Epithelial cell of prostate (primary cell): ENCODE results near the gene DDX17.

Source experiments
- DNase-seq: peaks from one replicate; pipeline ENCODE4 v3.0.0-alpha.2; 2011; ENCODE audit warnings: low read depth, low spot score
- H3K27ac ChIP-seq: fragments of 450-650 bp; 2 replicates; pipeline ENCODE4 v1.5.1; 2017; ENCODE audit warnings: mild to moderate bottlenecking

The DDX17 gene

DNA sequence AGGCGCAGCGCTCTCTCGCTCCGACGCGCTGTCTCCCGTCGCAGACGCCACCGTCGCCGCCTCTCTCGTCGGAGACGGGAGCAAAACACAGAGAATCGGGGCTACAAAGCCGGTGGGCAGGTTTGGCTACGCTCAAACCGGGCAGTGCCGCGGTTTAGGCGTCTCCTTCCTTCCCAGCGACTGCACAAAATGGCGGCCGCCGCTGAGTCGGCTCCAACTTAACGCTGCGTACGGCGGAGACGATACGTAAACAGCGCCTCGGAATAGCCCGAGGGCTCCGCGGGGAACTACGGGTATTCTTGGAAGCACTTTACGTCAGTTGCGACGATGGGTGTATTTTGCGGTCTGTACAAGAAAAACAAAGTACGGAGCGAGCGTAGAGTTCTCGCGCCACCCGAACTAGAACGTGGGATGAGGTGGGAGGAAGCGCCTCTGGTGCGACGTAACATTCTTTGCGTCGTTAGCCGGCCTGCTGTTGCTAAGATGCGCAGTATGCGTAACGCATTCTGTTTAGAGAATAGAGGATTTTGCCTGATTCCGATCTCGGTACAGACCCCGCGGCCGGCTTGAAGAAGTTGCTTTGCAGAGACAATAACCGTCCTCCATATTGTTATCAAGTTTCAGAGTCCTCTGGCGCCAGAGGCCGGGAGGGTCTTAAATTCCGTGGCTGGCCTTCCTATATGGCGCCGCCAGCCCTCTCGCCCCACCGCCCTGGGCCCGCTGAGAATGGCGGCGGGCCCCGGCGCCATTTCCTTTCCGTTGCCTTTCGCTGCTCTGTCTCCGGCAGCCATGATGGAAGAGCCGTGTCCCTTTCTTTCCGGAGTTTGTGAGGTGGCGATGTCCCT is at the start of gene DDX17:
Gene DDX17, minus strand, starts transcription at position 194 of the 845 bp plus-strand sequence.
- DNase-seq = peak; percentile 78
- H3K27ac ChIP-seq = peak within 1 kb of the TSS; percentile 95

DNA sequence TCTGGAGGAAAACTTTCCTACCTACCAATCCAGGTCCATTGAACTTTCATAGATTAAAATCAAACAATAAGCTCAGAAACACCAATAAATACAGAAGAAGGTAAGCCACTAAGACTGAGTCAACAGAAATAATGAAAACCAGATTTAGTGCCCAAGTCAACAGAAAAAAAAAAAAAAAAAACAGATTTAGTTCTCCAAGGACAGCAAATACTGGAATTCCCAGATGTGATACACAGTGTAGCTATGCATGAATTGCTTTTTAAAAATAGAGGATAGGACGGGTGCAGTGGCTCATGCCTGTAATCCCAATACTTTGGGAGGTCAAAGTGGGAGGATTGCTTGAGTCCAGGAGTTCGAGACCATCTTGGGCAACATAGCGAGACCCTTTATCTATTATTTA is 48.2 kb upstream of the DDX17 start:
- DNase-seq = no peak
- no peak overlapping the region for H3K27ac ChIP-seq

DNA sequence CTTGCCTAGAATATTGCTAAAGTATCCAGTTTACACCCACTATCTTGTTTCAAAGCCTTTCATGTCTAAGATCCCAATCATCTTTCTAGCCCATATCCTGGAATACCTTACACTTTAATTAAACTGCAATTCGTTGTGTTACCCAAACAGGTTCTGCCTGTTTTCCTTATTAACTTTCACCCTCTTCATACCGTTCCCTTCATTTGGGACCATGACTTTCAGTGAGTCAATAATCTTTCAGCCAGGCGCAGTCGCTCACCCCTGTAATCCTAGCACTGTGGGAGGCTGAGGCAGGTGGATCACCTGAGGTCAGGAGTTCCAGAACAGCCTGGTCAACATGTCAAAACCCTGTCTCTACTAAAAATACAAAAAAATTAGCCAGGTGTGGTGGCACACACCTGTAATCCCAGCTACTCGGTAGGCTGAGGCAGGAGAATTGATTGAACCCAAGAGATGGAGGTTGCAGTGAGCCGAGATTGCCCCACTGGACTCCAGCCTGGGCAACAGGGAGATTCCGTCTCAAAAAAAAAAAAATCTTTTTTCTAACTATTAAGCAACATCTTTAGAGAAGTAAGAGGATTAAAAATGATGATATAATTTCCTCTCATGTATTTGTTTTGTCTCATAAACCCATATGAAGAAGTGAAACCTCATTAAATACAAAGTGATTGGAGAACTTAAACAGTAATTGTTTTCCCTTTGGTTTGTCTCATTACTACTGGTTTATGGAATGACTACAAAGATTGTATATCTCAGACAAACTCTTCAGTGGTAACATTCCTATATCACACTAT is 43.2 kb upstream of the DDX17 start:
- DNase-seq = peak; percentile 36
- H3K27ac ChIP-seq = no peak overlapping the region

DNA sequence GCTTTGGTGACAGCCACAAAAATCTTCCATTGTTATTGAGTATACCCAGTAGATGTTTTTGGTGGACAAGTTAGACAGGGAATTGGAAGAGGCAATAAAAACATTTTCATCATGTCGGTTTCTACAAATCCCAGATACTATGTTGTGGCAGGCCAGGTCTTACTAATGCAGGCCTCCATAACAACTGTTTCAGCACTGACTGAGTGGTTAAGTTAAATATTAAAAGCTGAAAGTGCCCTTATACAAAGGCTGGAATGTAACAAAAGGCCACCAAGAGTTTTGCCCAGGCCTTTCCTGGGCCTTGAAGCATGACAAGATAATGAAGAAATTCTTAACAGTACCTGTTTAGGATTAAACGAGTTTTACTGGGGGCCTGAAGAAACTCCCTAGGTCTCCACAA is 34.6 kb upstream of the DDX17 start:
- no peak for DNase-seq

DNA sequence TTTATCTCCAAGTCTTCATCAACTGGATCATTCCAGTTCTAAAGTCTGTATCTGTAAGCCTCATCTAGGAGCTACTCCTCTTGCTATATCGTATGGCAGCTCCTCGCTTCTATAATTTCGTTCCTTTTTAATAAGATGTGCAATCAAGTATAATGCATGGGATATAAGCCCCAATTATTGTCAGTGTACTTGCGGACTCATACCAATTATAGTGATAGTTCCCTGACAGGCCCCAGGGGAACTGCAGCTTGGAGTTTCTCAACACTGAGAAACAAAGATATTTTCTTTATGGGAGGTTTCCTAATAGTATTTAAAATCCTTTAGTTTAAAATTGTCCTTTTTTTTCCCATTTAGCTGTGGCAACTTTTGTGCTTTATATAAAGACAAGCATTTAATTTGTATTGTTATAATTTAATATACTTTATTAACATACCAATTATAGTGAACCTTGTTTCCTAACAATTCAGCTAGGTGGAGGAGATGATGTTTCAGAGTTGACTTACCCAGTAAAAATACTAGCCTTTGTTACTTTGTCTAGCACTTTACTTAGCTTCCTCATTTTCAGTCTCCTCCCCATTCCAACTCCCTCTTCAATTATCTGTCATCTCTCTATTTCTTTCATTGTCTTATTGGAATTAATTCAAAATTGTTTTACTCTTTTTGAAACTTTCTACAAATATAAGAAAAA is 25.3 kb upstream of the DDX17 start:
- DNase-seq = no peak
- no peak overlapping the region for H3K27ac ChIP-seq

More for the DNA sequence above, 34.6 kb upstream of the DDX17 start:
- no peak overlapping the region for H3K27ac ChIP-seq

DNA sequence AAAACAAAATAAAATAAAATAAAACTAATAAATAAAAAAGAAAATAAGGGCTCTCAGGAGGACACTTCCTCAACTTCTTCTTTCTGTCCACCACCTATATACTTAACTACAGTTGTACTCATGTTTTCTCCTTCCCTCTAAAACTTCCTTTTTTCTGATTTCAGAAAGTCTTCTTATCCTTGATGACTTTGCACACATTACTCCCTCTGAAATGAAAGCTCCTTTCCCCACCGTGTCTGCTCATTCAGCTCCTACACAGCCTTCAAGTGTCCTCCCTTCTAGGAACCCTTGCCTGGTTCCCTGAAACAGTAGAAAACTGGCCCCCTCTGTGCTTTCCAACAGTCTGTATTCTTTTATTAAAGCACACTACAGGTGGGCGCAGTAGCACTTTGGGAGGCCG is 18.3 kb upstream of the DDX17 start:
- DNase-seq = no peak
- no peak overlapping the region for H3K27ac ChIP-seq

DNA sequence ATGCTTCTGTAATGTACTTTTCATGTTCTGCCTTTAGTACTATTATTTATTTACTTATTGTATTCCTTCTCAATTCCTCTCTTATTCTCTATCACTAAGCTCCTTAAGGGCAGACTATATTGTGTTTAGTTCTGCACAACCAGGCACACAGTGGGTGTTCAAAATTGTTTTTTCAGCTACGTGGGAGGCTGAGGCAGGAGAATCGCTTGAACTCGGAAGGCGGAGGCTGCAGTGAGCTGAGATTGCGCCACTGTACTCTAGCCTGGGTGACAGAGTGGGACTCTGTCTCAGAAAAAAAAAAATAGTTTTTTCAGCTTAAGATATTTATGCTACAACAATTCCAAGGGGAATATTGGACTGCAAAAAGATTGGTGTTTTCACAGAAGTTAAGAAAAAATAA is 17.4 kb upstream of the DDX17 start:
- no peak overlapping the region for H3K27ac ChIP-seq
- no peak for DNase-seq

DNA sequence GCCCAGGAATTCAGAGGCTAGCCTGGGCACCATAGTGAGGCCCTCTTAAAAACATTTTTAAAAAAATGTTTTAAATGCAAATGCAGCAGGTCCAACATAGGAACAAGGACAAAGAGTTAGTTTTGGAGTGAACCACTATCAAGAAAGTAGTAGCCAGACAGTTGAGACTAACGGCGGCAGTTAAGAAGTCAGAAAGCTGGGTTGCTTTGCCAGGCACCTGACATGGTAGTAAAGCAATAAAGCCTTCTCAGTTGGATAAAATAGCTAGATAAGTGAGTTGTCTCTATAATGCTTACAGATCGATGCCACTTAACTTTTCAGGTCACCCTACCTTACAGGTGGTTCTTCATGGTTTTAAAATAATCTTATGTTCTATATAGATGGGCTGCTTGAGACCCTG is 16.9 kb upstream of the DDX17 start:
- no peak overlapping the region for H3K27ac ChIP-seq
- DNase-seq = no peak

DNA sequence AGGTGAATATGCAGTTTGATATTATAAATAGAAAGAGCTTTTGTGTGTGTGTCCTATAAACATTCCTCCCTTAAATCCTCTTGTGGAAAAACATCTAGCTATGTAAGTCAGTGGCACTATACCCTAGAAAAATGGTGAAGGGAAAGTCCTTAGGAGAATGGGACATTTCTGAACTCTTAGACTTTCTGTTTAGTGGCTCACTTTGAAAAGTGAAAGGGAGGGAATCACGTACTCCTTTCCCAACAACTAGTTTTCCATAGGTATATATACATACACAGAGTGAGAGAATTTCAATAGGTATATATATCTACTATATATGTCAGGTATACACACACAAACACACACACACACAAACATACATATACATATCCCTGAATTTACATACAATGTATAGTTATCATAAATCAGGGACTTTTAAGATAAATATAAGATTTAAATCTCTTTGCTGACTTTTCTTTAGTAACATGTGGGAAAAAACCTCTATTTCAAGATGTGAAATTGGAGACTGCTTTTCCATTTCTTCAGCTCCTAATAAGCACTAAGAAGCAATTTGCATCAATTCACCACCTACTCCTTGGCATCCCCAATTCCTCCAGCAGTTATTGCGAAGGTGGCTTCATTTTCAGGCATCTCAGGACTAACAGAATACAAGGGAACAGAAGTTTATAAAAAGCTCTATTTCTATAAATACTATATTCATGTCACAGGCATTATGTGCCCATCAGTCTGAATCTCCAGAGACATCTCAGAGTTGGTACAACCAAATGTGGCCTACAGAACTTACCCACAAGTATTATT is 13.5 kb upstream of the DDX17 start:
- no peak overlapping the region for H3K27ac ChIP-seq
- DNase-seq = no peak

DNA sequence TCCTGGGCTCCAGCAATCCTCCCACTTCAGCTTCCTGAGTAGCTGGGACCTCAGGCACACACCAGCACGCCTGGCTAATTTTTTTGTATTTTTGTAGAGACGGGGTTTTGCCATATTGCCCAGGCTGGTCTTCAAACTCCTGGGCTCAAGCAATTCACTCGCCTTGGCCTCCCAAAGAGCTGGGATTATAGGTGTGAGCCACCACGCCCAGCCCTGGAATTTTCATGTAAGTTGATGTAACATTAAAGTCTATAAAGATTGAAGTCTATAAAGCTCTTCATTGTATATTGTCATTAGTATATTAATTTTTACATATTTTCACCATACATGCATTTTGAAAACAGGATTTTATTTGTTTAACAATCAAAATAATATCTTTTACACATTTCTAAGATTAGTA is 12.5 kb upstream of the DDX17 start:
- no peak overlapping the region for H3K27ac ChIP-seq
- DNase-seq = no peak

DNA sequence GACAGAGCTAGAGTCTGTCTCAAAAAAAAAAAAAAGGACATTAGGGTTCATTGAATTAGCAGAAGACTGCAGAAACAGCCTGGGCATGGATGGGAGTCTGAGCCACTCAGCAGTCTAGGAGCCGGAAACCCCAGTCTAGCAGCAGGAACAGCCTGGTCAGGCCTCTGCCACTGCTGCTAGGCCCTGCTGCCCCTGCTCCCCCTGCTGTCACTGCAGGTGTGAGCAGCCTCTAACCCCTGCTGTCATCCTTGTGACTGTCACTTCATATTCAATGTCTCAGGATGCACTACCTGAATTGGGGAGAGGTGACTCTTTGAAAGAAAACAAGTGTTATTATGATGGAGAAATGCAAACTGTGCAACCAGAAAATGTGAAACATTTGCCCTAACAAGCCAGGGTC is 7.0 kb upstream of the DDX17 start:
- H3K27ac ChIP-seq = no peak overlapping the region
- no peak for DNase-seq

DNA sequence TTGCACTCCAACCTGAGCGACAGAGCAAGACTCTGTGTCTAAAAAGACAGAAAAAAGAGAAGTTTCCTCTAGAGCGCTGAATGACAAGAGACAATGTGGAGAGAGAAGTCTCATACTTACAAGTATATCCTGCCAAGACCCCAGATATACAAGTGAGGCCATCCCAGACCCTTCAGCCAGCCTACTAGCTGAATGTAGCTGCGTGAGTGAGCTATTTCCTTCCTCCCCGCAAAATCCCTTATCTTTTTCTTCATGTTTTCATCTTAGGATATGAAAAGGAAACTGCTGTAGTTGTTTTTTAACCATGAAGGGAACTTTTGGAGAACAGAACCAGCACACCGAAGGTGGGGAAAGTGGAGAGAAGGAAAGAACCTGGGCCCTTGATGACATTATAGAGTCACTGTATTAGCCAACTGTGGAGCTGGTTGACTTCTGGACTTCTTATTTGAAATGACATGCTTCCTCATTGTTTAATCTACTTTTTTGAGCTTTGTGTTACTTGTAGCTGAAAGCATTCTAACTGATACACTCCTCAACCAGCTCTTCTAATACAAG is 4.4 kb upstream of the DDX17 start:
- no peak overlapping the region for H3K27ac ChIP-seq
- no peak for DNase-seq

DNA sequence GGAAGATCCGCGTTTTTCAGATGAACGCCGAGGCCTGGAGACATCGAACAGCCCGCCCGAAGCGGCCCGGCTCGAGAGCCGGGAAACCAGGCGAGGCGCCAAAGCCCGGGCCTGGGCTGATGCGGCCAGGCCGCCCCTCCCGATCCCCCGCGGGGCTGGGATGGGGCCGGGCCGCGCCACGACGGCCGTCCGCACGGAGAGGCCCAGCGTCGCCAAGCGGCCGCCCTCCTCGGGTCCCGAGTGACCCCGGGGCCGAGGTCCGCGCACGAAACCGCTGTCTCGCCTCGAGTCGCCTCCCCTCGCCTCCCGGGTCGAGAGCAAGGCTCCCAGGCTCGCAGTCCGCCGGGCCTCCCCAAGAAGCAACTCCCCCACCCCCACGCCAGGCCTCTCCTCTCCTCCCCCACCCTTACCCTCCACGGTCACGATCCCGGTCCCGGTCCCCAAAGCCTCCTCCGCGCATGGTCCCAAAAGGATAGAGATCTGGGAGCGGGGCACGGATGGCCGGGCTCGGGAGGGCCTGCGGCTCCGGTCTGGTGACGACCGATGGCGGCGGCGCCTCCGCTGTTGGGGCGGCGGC is 482 bp downstream of the DDX17 start:
- H3K27ac ChIP-seq = peak overlapping the region; percentile 95
- DNase-seq = no peak

DNA sequence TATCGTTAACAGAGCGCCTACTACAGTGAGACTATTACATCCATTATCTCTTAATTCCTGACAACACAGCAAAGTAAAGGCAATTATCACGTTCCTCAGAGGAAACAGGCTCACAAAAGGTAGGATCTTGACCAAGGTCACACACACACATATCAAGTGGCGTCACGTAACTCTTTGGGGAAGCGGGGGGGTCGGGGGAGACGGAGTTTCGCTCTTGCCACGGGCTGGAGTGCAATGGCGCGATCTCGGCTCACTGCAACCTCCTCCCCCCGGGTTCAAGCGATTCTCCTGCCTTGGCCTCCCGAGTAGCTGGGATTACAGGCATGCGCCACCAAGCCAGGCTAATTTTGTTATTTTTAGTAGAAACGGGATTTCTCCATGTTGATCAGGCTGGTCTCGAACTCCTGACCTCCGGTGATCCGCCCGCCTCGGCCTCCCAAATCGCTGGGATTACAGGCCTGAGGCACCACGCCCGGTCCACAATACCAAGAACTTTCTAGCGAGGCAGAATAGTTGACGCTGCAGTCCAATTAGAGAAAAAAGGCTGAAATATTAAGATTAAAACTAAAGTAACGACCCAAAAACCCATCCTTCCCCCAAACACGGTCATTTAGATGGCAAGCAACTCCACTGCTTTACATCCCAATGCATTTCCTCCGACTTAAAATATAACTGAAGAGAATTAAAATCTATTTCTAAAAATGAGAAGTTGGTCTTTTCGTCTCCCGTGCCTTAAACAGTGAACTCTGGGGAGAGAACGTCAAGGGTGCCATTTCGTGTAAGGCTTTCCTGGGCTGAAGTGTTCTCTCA is 1.2 kb downstream of the DDX17 start:
- H3K27ac ChIP-seq = peak overlapping the region; percentile 95
- no peak for DNase-seq

DNA sequence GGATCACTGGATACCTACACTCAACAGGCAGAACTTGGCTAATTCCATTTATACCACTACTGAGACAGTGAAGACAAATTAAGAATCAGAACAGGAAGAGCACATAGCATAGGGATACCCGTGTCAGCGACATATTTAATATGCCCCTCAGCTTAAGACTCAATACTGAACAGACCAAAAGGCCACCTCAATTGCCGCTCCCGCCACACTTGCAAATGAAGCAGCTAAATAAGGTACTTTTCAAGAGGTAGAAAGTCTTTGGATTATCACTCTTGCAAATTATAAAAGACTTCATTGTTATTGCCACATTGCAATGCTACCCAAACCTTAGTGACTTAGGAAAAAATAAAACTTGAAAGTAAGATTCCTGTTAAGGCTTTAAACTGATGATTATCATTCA is 3.1 kb downstream of the DDX17 start:
- H3K27ac ChIP-seq = no peak overlapping the region
- no peak for DNase-seq

DNA sequence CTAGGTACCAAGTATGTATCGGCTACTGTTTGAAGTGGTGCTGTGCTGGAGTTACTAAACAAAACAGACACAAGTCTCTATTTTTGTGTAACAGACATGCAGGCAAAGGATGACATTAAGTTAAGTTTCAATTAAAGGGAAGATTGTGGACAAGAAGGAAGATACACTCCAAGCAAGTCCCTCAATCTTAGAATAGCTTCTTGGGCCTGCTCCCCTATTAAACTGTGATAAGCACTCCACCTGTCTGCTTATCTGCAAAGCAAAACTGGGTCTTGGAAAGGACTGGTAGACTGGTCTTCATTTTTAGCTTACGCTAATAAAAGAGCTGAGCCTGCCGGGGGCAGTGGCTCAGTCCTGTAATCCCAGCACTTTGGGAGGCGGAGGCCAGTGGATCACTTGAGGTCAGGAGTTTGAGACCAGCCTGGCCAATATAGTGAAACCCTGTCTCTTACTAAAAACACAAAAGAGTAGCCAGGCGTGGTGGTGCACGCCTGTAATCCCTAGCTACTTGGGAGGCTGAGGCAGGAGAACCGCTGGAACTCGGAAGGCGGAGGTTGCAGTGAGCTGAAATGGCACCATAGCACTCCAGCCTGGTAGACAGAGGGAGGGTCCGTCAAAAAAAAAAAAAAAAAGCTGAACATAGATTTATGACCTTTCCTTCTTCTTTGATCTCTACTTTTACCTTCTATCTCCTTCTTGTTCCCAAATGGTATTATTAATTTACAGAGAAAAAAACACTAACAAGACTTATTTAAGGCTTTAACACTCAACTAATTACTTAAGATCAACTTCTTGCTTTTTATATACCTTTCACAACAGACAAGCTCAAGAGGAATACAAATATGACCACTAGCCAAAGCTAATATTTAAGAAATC is 4.1 kb downstream of the DDX17 start:
- H3K27ac ChIP-seq = no peak overlapping the region
- DNase-seq = no peak

DNA sequence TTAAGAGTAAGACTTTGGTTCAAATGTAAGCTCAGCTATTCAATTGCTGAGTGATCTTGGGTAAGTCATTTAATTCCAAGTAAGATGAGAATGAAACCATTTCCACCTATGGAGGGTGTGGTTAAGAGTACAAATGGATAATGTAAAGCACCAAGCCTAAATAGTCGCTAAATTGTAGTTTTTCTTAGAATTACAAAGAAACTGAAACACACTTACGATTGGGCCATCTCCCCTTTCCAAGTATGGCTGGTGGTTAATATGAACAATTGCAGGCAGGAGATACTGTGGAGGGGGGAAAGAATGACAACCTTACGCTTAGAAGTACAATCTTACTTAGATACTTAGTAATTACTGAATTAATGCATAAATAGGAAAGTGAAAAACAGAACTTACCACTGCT is 8.2 kb downstream of the DDX17 start:
- DNase-seq = no peak
- no peak overlapping the region for H3K27ac ChIP-seq

DNA sequence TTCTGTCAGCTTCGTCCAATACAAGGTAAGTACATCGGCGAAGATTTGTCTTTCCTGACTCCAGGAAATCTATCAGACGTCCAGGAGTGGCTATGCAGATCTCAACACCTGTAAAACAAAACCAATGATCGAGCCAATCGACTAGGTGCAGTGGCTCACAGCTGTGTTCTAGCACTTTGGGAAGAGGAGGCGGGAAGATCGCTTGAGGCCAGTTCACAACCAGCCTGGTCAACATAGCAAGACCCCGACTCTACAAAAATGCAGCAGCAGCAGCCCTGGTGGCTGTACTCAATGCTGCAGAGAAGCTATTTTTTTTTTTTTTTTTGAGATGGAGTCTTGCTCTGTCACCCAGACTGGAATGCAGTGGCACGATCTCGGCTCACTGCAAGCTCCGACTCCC is 11.2 kb downstream of the DDX17 start:
- DNase-seq = no peak
- no peak overlapping the region for H3K27ac ChIP-seq
